ENCODE results near the gene PIK3R2. TPM values are rescaled to one million over a fixed set of nuclear protein-coding genes. Genes with fewer than 3 reads are reported as not detected.

PIK3R2 gene
- total RNA-seq, 1 experiment from 2014 or later, result 38.1 TPM

DNA sequence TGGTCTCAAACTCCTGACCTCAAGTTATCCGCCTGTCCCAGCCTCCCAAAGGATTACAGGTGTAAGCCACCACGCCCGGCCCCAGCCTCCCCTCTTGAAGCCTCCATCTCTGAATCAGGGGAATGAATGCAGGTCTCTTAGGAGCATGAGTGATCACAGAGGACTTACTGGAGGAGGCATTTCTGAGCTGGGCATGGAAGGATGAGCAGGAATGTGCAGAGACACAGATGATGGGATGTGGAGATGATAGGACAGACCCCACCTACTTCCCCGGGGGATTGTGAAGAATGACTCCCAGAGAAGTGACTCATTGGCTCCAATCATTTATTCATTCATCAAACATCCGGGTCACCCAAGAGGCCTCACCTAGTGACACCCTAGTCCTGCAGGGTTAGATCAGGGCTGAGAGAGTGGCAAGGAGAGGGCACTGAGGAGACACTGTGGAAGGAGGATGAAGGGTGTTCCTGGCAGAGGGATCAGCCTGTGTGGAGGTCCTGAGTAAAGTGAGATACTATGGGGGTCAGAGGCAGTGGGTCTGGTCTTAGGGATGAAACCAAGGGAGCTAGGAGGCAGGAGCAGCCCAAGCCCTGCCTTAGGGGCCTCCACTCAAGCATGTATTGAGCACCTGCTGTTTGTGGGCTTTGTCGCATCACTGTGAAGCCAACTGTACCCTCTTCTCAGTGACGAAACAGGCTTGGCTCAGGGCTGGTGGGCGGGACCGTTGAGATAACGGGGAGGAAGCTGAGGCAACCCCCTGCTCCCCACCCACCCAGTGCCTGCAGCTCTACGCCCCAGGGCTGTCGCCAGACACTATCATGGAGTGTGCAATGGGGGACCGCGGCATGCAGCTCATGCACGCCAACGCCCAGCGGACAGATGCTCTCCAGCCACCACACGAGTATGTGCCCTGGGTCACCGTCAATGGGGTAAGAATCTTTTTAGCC, 23.7 kb downstream of the PIK3R2 start:
- H3K4me1 ChIP-seq (ENCODE audit: insufficient read depth, low read length, poor library complexity, severe bottlenecking), result no peaks in the 10 kb centered on the region
- no peak overlapping the region for H3K4me3 ChIP-seq (ENCODE audit: low read depth, low read length, poor library complexity, severe bottlenecking)
- ChIA-PET CTCF (no interaction called here), POLR2A (ENCODE audit: low non-redundant PET) (no interaction called here)
- no peak overlapping the region for H3K27ac ChIP-seq (ENCODE audit: low read depth, low read length, poor library complexity, severe bottlenecking)
- BruUV-seq (replicated peaks), result no TSS peak
- intact Hi-C loops (cut with micrococcal nuclease; ENCODE audit: unreplicated experiment), result no loop called here
- TF ChIP-seq, protein P1, sequence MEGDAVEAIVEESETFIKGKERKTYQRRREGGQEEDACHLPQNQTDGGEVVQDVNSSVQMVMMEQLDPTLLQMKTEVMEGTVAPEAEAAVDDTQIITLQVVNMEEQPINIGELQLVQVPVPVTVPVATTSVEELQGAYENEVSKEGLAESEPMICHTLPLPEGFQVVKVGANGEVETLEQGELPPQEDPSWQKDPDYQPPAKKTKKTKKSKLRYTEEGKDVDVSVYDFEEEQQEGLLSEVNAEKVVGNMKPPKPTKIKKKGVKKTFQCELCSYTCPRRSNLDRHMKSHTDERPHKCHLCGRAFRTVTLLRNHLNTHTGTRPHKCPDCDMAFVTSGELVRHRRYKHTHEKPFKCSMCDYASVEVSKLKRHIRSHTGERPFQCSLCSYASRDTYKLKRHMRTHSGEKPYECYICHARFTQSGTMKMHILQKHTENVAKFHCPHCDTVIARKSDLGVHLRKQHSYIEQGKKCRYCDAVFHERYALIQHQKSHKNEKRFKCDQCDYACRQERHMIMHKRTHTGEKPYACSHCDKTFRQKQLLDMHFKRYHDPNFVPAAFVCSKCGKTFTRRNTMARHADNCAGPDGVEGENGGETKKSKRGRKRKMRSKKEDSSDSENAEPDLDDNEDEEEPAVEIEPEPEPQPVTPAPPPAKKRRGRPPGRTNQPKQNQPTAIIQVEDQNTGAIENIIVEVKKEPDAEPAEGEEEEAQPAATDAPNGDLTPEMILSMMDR (conservative IDR thresholded peaks at IDR 0.05; ENCODE audit: low read depth, low read length), result no peak
- TF ChIP-seq EZH2 (IDR thresholded peaks at IDR 0.05; ENCODE audit: borderline replicate concordance, low read depth, low read length, poor library complexity, severe bottlenecking), result no peak
- no peaks in the 10 kb centered on the region for H3K9me3 ChIP-seq (ENCODE audit: low read depth, low read length, poor library complexity, severe bottlenecking)
- no peak for DNase-seq (ENCODE audit: low spot score)
- H3K36me3 ChIP-seq (ENCODE audit: insufficient read depth, low read length, poor library complexity, severe bottlenecking), result no peaks in the 10 kb centered on the region
- no peaks in the 10 kb centered on the region for H3K27me3 ChIP-seq (replicated peaks; ENCODE audit: insufficient read depth, low read depth, low read length, poor library complexity)

DNA sequence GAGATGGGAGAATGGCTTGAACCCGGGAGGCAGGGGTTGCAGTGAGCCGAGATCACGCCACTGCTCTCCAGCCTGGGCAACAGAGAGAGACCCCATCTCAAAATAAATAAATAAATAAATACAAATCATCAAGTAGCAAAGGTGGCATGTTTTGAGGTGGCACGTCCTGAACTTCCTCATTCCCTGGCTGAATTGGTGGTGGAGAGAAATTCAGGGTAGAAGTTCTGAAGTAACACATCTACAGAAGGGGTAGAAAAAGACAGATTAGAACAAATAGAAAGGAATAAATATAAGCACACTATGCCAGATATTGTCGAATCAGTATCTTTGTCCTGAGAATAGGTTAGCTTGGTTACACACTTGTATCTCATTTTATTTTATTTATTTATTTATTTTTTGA, 27.0 kb downstream of the PIK3R2 start:
- H3K9me3 ChIP-seq (ENCODE audit: low read depth, low read length, poor library complexity, severe bottlenecking), result no peaks in the 10 kb centered on the region
- no peak overlapping the region for H3K4me3 ChIP-seq (ENCODE audit: low read depth, low read length, poor library complexity, severe bottlenecking)
- H3K27ac ChIP-seq (ENCODE audit: low read depth, low read length, poor library complexity, severe bottlenecking), result no peak overlapping the region
- ChIA-PET POLR2A (ENCODE audit: low non-redundant PET) (no interaction called here), CTCF (no interaction called here)
- intact Hi-C loops (cut with micrococcal nuclease; ENCODE audit: unreplicated experiment), result no loop called here
- H3K4me1 ChIP-seq (ENCODE audit: insufficient read depth, low read length, poor library complexity, severe bottlenecking), result no peaks in the 10 kb centered on the region
- H3K27me3 ChIP-seq (replicated peaks; ENCODE audit: insufficient read depth, low read depth, low read length, poor library complexity), result no peaks in the 10 kb centered on the region
- no peak for DNase-seq (ENCODE audit: low spot score)
- no peaks in the 10 kb centered on the region for H3K36me3 ChIP-seq (ENCODE audit: insufficient read depth, low read length, poor library complexity, severe bottlenecking)
- BruUV-seq (replicated peaks), result no TSS peak
- no peak for TF ChIP-seq EZH2 (IDR thresholded peaks at IDR 0.05; ENCODE audit: borderline replicate concordance, low read depth, low read length, poor library complexity, severe bottlenecking)
- TF ChIP-seq, protein P1 (conservative IDR thresholded peaks at IDR 0.05; ENCODE audit: low read depth, low read length), result no peak

DNA sequence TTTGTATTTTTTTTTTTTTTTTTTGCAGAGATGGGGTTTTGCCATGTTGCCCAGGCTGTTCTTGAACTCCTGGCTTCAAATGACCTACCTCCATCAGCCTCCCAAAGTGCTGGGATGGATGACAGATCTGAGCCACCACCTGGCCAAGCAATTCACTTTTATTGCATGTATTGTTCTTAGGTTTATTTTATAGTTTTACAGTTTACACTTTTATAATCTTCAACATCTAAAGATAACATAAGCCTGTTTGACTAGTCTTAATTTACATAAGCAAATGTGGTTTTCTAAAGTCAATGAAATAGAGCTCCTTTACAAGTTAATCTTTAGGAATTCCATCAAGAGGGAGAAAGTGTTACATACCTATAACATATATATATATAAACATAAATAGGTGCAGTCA, 30.6 kb downstream of the PIK3R2 start:
- H3K9me3 ChIP-seq (ENCODE audit: low read depth, low read length, poor library complexity, severe bottlenecking), result no peaks in the 10 kb centered on the region
- H3K27me3 ChIP-seq (replicated peaks; ENCODE audit: insufficient read depth, low read depth, low read length, poor library complexity), result no peaks in the 10 kb centered on the region
- intact Hi-C loops (cut with micrococcal nuclease; ENCODE audit: unreplicated experiment), result no loop called here
- POLR2A ChIA-PET (ENCODE audit: low non-redundant PET), result no interaction called here
- no peak for DNase-seq (ENCODE audit: low spot score)
- H3K4me3 ChIP-seq (ENCODE audit: low read depth, low read length, poor library complexity, severe bottlenecking), result no peak overlapping the region
- BruUV-seq (replicated peaks), result no TSS peak
- TF ChIP-seq, protein P1 (conservative IDR thresholded peaks at IDR 0.05; ENCODE audit: low read depth, low read length), result no peak
- no peak for TF ChIP-seq EZH2 (IDR thresholded peaks at IDR 0.05; ENCODE audit: borderline replicate concordance, low read depth, low read length, poor library complexity, severe bottlenecking)
- CTCF ChIA-PET, result no interaction called here
- H3K4me1 ChIP-seq (ENCODE audit: insufficient read depth, low read length, poor library complexity, severe bottlenecking), result no peaks in the 10 kb centered on the region
- H3K36me3 ChIP-seq (ENCODE audit: insufficient read depth, low read length, poor library complexity, severe bottlenecking), result no peaks in the 10 kb centered on the region
- H3K27ac ChIP-seq (ENCODE audit: low read depth, low read length, poor library complexity, severe bottlenecking), result no peak overlapping the region

Data from A673 (cell line).